Measurements from ENCODE around the gene KAT8. TPM values are rescaled to one million over a fixed set of nuclear protein-coding genes. Genes with fewer than 3 reads are reported as not detected.

KAT8 gene
- total and polyA plus RNA-seq, 9 of the 15 experiments (the other 6 are each of a cell fraction or from before 2014, with no cell fraction given) = 10.0 to 98.5 (median 76.4) TPM

DNA sequence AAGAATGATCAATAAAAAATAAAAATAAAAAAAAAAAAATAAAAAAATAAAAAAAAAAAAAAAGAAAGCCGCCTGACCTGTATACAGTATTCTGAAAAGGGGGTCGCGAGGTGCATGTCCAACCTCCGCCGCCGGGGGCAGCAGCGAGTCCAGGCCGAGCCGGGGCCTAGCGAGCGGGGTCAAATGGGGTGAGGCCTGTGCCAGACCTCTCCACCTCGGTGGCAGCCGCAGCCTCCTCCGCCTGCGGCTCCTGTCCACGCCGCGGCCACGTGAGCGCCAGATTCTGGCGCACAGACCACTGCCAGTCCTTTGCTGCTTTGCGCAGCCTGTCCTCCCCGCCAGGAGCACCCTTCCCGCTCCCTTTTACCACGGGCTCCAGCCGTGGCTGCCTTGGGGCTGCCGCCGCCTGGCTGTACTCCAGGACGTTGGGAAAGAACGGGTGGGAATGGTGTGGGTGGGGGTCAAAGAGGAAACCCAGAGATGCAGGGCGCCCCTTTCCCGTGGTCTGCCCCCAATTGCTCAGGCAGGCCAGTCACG lies 11.7 kb upstream of the KAT8 start (continued):
- TF ChIP-seq U2AF1 (optimal IDR thresholded peaks at IDR 0.05; ENCODE audit: low read depth, low read length) (no peak), JUND (IDR thresholded peaks at IDR 0.05; ENCODE audit: borderline replicate concordance, low read depth, low read length) (peak; percentile 31; the same call in 1 of the 2 replicates), JUND (tag; IDR thresholded peaks at IDR 0.05; ENCODE audit: borderline replicate concordance, low read depth, low read length) (peak; percentile 67; the same call in 1 of the 3 replicates), SMAD2 (IDR thresholded peaks at IDR 0.05; ENCODE audit: low read depth, low read length) (no peak), HMGXB4 (CRISPR knock-in tag; IDR thresholded peaks at IDR 0.05) (0 out of 2 replicates have a peak, but pooled peaks have one; percentile 28), ZNF584 (CRISPR knock-in tag; IDR thresholded peaks at IDR 0.05; ENCODE audit: low read depth) (no peak), TEAD2 (tag; IDR thresholded peaks at IDR 0.05) (0 out of 2 replicates have a peak, but pooled peaks have one; percentile 37), HNRNPL (IDR thresholded peaks at IDR 0.05; ENCODE audit: low read depth, low read length) (peak; percentile 87), OTX1 (CRISPR knock-in tag; IDR thresholded peaks at IDR 0.05) (no peak; the same call in 1 of the 2 replicates), NCOA2 (IDR thresholded peaks at IDR 0.05; ENCODE audit: partially characterized antibody in 2 of 2) (no peak), PCBP2 (IDR thresholded peaks at IDR 0.05; ENCODE audit: low read depth, low read length, poor library complexity, severe bottlenecking) (no peak), SAFB2 (IDR thresholded peaks at IDR 0.05; ENCODE audit: borderline replicate concordance, low read depth, low read length, severe bottlenecking) (no peak), USF2 (CRISPR knock-in tag; IDR thresholded peaks at IDR 0.05) (peak; percentile 51), CAMTA2 (CRISPR knock-in tag; conservative IDR thresholded peaks at IDR 0.05) (no peak), HLTF (IDR thresholded peaks at IDR 0.05) (peak; percentile 60; the same call in 1 of the 2 replicates), ELF1 (tag; IDR thresholded peaks at IDR 0.05) (no peak), ZNF143 (CRISPR knock-in tag; IDR thresholded peaks at IDR 0.05) (no peak), ZNF311 (CRISPR knock-in tag; IDR thresholded peaks at IDR 0.05) (no peak)
- TF ChIP-seq, protein P1, sequence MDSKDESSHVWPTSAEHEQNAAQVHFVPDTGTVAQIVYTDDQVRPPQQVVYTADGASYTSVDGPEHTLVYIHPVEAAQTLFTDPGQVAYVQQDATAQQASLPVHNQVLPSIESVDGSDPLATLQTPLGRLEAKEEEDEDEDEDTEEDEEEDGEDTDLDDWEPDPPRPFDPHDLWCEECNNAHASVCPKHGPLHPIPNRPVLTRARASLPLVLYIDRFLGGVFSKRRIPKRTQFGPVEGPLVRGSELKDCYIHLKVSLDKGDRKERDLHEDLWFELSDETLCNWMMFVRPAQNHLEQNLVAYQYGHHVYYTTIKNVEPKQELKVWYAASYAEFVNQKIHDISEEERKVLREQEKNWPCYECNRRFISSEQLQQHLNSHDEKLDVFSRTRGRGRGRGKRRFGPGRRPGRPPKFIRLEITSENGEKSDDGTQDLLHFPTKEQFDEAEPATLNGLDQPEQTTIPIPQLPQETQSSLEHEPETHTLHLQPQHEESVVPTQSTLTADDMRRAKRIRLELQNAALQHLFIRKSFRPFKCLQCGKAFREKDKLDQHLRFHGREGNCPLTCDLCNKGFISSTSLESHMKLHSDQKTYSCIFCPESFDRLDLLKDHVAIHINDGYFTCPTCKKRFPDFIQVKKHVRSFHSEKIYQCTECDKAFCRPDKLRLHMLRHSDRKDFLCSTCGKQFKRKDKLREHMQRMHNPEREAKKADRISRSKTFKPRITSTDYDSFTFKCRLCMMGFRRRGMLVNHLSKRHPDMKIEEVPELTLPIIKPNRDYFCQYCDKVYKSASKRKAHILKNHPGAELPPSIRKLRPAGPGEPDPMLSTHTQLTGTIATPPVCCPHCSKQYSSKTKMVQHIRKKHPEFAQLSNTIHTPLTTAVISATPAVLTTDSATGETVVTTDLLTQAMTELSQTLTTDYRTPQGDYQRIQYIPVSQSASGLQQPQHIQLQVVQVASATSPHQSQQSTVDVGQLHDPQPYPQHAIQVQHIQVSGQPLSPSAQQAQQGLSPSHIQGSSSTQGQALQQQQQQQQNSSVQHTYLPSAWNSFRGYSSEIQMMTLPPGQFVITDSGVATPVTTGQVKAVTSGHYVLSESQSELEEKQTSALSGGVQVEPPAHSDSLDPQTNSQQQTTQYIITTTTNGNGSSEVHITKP (IDR thresholded peaks at IDR 0.05; ENCODE audit: partially characterized antibody) = peak; percentile 56
- TF ChIP-seq, protein P2, sequence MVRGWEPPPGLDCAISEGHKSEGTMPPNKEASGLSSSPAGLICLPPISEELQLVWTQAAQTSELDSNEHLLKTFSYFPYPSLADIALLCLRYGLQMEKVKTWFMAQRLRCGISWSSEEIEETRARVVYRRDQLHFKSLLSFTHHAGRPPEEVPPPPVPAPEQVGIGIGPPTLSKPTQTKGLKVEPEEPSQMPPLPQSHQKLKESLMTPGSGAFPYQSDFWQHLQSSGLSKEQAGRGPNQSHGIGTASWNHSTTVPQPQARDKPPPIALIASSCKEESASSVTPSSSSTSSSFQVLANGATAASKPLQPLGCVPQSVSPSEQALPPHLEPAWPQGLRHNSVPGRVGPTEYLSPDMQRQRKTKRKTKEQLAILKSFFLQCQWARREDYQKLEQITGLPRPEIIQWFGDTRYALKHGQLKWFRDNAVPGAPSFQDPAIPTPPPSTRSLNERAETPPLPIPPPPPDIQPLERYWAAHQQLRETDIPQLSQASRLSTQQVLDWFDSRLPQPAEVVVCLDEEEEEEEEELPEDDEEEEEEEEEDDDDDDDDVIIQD (CRISPR knock-in tag; IDR thresholded peaks at IDR 0.05) = no peak
